K562 (cell line): ENCODE data around the gene ABCB6. TPM values are rescaled to one million over a fixed set of nuclear protein-coding genes. Genes with fewer than 3 reads are reported as not detected.
A peak's percentile ranks its signal among the peaks of the same experiment; 100 is the strongest.

Experiments
- EP400 ChIP-seq: fragments of 450-650 bp; IDR thresholded peaks from 2 replicates; pipeline ENCODE4 v1.6.1; 2017; ENCODE audit warnings: antibody characterized with exemption, mild to moderate bottlenecking, moderate library complexity
- HLTF ChIP-seq: fragments of 450-650 bp; IDR thresholded peaks from 2 replicates; pipeline ENCODE4 v1.6.1; 2016
- NCOA1 ChIP-seq: fragments of 450-650 bp; IDR thresholded peaks from 2 replicates; pipeline ENCODE4 v1.6.1; 2016; ENCODE audit warnings: low read depth
- NFIC ChIP-seq: fragments of 450-650 bp; IDR thresholded peaks from 2 replicates; pipeline ENCODE4 v1.6.1; 2017; ENCODE audit warnings: mild to moderate bottlenecking, inconsistent platforms
- SIN3A ChIP-seq, 2 experiments: fragments of 150-350 bp in 1 of 2; IDR thresholded peaks; 2 replicates each; pipeline ENCODE4 v1.6.1; 2011 to 2016; ENCODE audit warnings: borderline replicate concordance in 2 of 2, low read depth in 2 of 2, low read length in 2 of 2, mild to moderate bottlenecking in 2 of 2, moderate library complexity in 2 of 2; ENCODE audit not compliant: control insufficient read depth in 1 of 2
- SRSF7 ChIP-seq: fragments of 200-400 bp; formaldehyde crosslinking; optimal IDR thresholded peaks from 2 replicates; pipeline ENCODE3; 2017; ENCODE audit warnings: mild to moderate bottlenecking, low read depth, low read length
- polyA plus RNA-seq, 8 experiments: library from polyadenylated mRNA; depleted of rRNA in 4 of 8; stranded (reverse) in 5 of 8; unstranded in 3 of 8; fragments of >200 nt; fragmentation: Nextera tagmentation in 2 of 8; fragmentation: Illumina TruSeq in 1 of 8; extraction: Ambion mirVana in 2 of 8; extraction: Trizol in 1 of 8; gene quantifications; 2 replicates each; pipeline versions ENCODE4 v1.2.1 to v1.2.3, GENCODE V29; 2011 to 2014; ENCODE audit warnings: inconsistent platforms in 1 of 8, missing spikeins in 1 of 8
- total RNA-seq, 7 experiments: library from RNA; depleted of rRNA in 6 of 7; stranded (reverse); fragments of >200 nt in 6 of 7; fragmentation: Illumina TruSeq in 2 of 7; extraction: Trizol in 2 of 7; gene quantifications; 2 replicates each; pipeline versions ENCODE4 v1.2.1 to v1.2.3, GENCODE V29; 2011 to 2021; ENCODE audit warnings: low replicate concordance in 1 of 7
- TF ChIP-seq, protein P1 (sequence below), 2 experiments: IDR thresholded peaks; 2 replicates each; pipeline ENCODE4 v1.6.1; 2011; ENCODE audit warnings: borderline replicate concordance in 1 of 2, control low read depth in 1 of 2, low read depth in 1 of 2, low read length in 1 of 2, mild to moderate bottlenecking in 1 of 2, mixed read lengths in 1 of 2, moderate library complexity in 1 of 2; ENCODE audit not compliant: insufficient read depth in 1 of 2, insufficient read length in 1 of 2, poor library complexity in 1 of 2, severe bottlenecking in 1 of 2; ENCODE audit errors: extremely low read depth in 1 of 2
- TF ChIP-seq, protein P2 (sequence below): fragments of 450-650 bp; IDR thresholded peaks from 2 replicates; pipeline ENCODE4 v1.6.1; 2016; ENCODE audit warnings: mild to moderate bottlenecking, moderate library complexity
- TF ChIP-seq, protein P3 (sequence below): fragments of 450-650 bp; IDR thresholded peaks from 2 replicates; pipeline ENCODE4 v1.6.1; 2016; ENCODE audit warnings: low read depth, mild to moderate bottlenecking, moderate library complexity
- TF ChIP-seq, protein P4 (sequence below): fragments of 250-450 bp; sonication (Bioruptor Pico); IDR thresholded peaks from 2 replicates; pipeline ENCODE4 v1.4.0; 2020; ENCODE audit warnings: mild to moderate bottlenecking

ABCB6 gene
- total and polyA plus RNA-seq, 9 of the 15 experiments (the other 6 are each of a cell fraction or from before 2014, with no cell fraction given): 3.7 to 29.8 (median 16.8) TPM

DNA sequence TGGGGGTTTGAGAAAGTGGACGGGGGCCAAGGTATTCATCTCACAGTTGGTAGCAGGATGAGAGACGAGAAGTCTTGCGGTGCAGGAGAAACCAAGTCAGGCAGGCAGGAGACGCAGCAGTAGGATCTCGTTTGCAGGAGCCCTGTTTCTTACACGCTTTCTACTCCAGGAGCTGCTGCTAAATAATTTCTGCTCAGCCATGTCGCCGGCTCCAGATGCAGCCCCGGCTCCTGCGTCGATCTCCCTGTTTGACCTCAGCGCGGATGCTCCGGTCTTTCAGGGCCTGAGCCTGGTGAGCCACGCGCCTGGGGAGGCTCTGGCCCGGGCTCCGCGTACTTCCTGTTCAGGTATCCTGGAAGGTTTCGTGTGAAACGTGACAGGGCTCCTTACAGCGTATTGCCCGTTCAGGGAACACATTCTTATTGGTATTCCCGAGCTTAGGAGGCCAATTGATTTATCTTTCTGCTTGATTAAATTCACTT lies 11.3 kb upstream of the ABCB6 start (continued):
- TF ChIP-seq, protein P1, sequence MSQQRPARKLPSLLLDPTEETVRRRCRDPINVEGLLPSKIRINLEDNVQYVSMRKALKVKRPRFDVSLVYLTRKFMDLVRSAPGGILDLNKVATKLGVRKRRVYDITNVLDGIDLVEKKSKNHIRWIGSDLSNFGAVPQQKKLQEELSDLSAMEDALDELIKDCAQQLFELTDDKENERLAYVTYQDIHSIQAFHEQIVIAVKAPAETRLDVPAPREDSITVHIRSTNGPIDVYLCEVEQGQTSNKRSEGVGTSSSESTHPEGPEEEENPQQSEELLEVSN (IDR thresholded peaks at IDR 0.05; ENCODE audit: borderline replicate concordance in 1 of 2, extremely low read depth in 1 of 2, insufficient read depth in 1 of 2, insufficient read length in 1 of 2, low read depth in 1 of 2, low read length in 1 of 2, poor library complexity in 1 of 2, severe bottlenecking in 1 of 2): peak in 1 of 2 experiments; percentile 39
- TF ChIP-seq SIN3A (IDR thresholded peaks at IDR 0.05; ENCODE audit: borderline replicate concordance in 2 of 2, control insufficient read depth in 1 of 2, low read depth in 2 of 2, low read length in 2 of 2) (peak in 1 of 2 experiments; percentile 30; a peak in 1 of 4 replicates), NCOA1 (peak; percentile 37; the same call in 1 of the 2 replicates), HLTF (0 out of 2 replicates have a peak, but pooled peaks have one; percentile 16), NFIC (0 out of 2 replicates have a peak, but pooled peaks have one; percentile 9), SRSF7 (no peak), EP400 (peak; percentile 66; the same call in 1 of the 2 replicates)
- TF ChIP-seq, protein P2, sequence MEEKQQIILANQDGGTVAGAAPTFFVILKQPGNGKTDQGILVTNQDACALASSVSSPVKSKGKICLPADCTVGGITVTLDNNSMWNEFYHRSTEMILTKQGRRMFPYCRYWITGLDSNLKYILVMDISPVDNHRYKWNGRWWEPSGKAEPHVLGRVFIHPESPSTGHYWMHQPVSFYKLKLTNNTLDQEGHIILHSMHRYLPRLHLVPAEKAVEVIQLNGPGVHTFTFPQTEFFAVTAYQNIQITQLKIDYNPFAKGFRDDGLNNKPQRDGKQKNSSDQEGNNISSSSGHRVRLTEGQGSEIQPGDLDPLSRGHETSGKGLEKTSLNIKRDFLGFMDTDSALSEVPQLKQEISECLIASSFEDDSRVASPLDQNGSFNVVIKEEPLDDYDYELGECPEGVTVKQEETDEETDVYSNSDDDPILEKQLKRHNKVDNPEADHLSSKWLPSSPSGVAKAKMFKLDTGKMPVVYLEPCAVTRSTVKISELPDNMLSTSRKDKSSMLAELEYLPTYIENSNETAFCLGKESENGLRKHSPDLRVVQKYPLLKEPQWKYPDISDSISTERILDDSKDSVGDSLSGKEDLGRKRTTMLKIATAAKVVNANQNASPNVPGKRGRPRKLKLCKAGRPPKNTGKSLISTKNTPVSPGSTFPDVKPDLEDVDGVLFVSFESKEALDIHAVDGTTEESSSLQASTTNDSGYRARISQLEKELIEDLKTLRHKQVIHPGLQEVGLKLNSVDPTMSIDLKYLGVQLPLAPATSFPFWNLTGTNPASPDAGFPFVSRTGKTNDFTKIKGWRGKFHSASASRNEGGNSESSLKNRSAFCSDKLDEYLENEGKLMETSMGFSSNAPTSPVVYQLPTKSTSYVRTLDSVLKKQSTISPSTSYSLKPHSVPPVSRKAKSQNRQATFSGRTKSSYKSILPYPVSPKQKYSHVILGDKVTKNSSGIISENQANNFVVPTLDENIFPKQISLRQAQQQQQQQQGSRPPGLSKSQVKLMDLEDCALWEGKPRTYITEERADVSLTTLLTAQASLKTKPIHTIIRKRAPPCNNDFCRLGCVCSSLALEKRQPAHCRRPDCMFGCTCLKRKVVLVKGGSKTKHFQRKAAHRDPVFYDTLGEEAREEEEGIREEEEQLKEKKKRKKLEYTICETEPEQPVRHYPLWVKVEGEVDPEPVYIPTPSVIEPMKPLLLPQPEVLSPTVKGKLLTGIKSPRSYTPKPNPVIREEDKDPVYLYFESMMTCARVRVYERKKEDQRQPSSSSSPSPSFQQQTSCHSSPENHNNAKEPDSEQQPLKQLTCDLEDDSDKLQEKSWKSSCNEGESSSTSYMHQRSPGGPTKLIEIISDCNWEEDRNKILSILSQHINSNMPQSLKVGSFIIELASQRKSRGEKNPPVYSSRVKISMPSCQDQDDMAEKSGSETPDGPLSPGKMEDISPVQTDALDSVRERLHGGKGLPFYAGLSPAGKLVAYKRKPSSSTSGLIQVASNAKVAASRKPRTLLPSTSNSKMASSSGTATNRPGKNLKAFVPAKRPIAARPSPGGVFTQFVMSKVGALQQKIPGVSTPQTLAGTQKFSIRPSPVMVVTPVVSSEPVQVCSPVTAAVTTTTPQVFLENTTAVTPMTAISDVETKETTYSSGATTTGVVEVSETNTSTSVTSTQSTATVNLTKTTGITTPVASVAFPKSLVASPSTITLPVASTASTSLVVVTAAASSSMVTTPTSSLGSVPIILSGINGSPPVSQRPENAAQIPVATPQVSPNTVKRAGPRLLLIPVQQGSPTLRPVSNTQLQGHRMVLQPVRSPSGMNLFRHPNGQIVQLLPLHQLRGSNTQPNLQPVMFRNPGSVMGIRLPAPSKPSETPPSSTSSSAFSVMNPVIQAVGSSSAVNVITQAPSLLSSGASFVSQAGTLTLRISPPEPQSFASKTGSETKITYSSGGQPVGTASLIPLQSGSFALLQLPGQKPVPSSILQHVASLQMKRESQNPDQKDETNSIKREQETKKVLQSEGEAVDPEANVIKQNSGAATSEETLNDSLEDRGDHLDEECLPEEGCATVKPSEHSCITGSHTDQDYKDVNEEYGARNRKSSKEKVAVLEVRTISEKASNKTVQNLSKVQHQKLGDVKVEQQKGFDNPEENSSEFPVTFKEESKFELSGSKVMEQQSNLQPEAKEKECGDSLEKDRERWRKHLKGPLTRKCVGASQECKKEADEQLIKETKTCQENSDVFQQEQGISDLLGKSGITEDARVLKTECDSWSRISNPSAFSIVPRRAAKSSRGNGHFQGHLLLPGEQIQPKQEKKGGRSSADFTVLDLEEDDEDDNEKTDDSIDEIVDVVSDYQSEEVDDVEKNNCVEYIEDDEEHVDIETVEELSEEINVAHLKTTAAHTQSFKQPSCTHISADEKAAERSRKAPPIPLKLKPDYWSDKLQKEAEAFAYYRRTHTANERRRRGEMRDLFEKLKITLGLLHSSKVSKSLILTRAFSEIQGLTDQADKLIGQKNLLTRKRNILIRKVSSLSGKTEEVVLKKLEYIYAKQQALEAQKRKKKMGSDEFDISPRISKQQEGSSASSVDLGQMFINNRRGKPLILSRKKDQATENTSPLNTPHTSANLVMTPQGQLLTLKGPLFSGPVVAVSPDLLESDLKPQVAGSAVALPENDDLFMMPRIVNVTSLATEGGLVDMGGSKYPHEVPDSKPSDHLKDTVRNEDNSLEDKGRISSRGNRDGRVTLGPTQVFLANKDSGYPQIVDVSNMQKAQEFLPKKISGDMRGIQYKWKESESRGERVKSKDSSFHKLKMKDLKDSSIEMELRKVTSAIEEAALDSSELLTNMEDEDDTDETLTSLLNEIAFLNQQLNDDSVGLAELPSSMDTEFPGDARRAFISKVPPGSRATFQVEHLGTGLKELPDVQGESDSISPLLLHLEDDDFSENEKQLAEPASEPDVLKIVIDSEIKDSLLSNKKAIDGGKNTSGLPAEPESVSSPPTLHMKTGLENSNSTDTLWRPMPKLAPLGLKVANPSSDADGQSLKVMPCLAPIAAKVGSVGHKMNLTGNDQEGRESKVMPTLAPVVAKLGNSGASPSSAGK: peak; percentile 34; the same call in 1 of the 2 replicates
- TF ChIP-seq, protein P3, sequence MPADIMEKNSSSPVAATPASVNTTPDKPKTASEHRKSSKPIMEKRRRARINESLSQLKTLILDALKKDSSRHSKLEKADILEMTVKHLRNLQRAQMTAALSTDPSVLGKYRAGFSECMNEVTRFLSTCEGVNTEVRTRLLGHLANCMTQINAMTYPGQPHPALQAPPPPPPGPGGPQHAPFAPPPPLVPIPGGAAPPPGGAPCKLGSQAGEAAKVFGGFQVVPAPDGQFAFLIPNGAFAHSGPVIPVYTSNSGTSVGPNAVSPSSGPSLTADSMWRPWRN: 0 out of 2 replicates have a peak, but pooled peaks have one; percentile 10
- TF ChIP-seq, protein P4, sequence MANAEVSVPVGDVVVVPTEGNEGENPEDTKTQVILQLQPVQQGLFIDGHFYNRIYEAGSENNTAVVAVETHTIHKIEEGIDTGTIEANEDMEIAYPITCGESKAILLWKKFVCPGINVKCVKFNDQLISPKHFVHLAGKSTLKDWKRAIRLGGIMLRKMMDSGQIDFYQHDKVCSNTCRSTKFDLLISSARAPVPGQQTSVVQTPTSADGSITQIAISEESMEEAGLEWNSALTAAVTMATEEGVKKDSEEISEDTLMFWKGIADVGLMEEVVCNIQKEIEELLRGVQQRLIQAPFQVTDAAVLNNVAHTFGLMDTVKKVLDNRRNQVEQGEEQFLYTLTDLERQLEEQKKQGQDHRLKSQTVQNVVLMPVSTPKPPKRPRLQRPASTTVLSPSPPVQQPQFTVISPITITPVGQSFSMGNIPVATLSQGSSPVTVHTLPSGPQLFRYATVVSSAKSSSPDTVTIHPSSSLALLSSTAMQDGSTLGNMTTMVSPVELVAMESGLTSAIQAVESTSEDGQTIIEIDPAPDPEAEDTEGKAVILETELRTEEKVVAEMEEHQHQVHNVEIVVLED (CRISPR knock-in tag): no peak
